Neural cell (in vitro differentiated cells): ENCODE measurements around the gene KLHL42. TPM values are rescaled to one million over a fixed set of nuclear protein-coding genes. Genes with fewer than 3 reads are reported as not detected.

Experiments
- H2AFZ ChIP-seq: fragments of 200-600, 300-800 bp; sonication (generic), shearing (Covaris generic); 2 replicates; pipeline ENCODE4 v1.6.0; 2014; ENCODE audit warnings: low read depth, mild to moderate bottlenecking, antibody characterized with exemption, low read length, moderate library complexity
- H3F3A ChIP-seq: fragments of 200-600 bp; shearing (Covaris generic); 2 replicates; pipeline ENCODE4 v1.6.1; 2016; ENCODE audit warnings: mild to moderate bottlenecking, moderate library complexity, mixed read lengths, antibody characterized with exemption, low read length; ENCODE audit not compliant: insufficient read depth, poor library complexity, severe bottlenecking
- H3K27ac ChIP-seq: fragments of 200-600, 300-800 bp; sonication (generic), shearing (Covaris generic); 2 replicates; pipeline ENCODE4 v1.5.1; 2014; ENCODE audit warnings: mild to moderate bottlenecking, low read length, moderate library complexity
- H3K27me3 ChIP-seq: fragments of 300-800, 200-600 bp; sonication (generic), shearing (Covaris generic); 2 replicates; pipeline ENCODE4 v1.6.0; 2014; ENCODE audit warnings: mild to moderate bottlenecking, low read depth, low read length, moderate library complexity; ENCODE audit not compliant: insufficient read depth
- H3K36me3 ChIP-seq: fragments of 300-800, 200-600 bp; sonication (generic), shearing (Covaris generic); 2 replicates; pipeline ENCODE4 v1.5.1; 2014; ENCODE audit warnings: mild to moderate bottlenecking, antibody characterized with exemption, low read length, moderate library complexity; ENCODE audit not compliant: insufficient read depth
- H3K4me2 ChIP-seq: fragments of 300-800, 200-600 bp; sonication (generic), shearing (Covaris generic); 2 replicates; pipeline ENCODE4 v1.6.0; 2014; ENCODE audit warnings: mild to moderate bottlenecking, low read length
- H3K4me3 ChIP-seq: fragments of 300-800, 200-600 bp; sonication (generic), shearing (Covaris generic); 2 replicates; pipeline ENCODE4 v1.5.1; 2014; ENCODE audit warnings: mild to moderate bottlenecking, low read length, moderate library complexity
- H3K79me2 ChIP-seq: fragments of 200-600 bp; shearing (Covaris generic); replicated peaks from 2 replicates; pipeline ENCODE4 v1.6.0; 2014; ENCODE audit warnings: mild to moderate bottlenecking, low read length, moderate library complexity; ENCODE audit not compliant: insufficient read depth
- H3K9ac ChIP-seq: fragments of 300-800, 200-600 bp; sonication (generic), shearing (Covaris generic); 2 replicates; pipeline ENCODE4 v1.6.1; 2016; ENCODE audit warnings: mild to moderate bottlenecking, low read length, mixed read lengths
- H3K9me2 ChIP-seq: fragments of 200-600 bp; shearing (Covaris generic); 2 replicates; pipeline ENCODE4 v1.6.1; 2016; ENCODE audit warnings: mild to moderate bottlenecking, low read length, mixed read lengths; ENCODE audit not compliant: insufficient read depth
- H3K9me3 ChIP-seq: fragments of 200-600, 300-800 bp; sonication (generic), shearing (Covaris generic); 2 replicates; pipeline ENCODE4 v1.6.1; 2016; ENCODE audit warnings: mild to moderate bottlenecking, mixed run types, low read length, moderate library complexity, mixed read lengths
- H4K20me1 ChIP-seq: fragments of 200-600 bp; shearing (Covaris generic); 2 replicates; pipeline ENCODE4 v1.6.1; 2016; ENCODE audit warnings: mild to moderate bottlenecking, mixed run types; ENCODE audit not compliant: insufficient read depth
- CTCF ChIP-seq: fragments of 450-650 bp; IDR thresholded peaks from 2 replicates; pipeline ENCODE4 v1.5.1; 2014; ENCODE audit warnings: antibody characterized with exemption, mild to moderate bottlenecking, moderate library complexity; ENCODE audit not compliant: poor library complexity, severe bottlenecking
- EP300 ChIP-seq: fragments of 450-650 bp; conservative IDR thresholded peaks from 2 replicates; pipeline ENCODE4 v1.6.1; 2014; ENCODE audit warnings: antibody characterized with exemption, mild to moderate bottlenecking, moderate library complexity; ENCODE audit not compliant: poor library complexity, severe bottlenecking
- EZH2 ChIP-seq: fragments of 200-600, 300-800 bp; shearing (Covaris generic), sonication (generic); IDR thresholded peaks from 2 replicates; pipeline ENCODE4 v1.6.1; 2014; ENCODE audit warnings: antibody characterized with exemption, low read length, borderline replicate concordance, mild to moderate bottlenecking; ENCODE audit not compliant: insufficient read depth, poor library complexity, severe bottlenecking
- MXI1 ChIP-seq: fragments of 450-650 bp; conservative IDR thresholded peaks from 2 replicates; pipeline ENCODE4 v1.6.1; 2014; ENCODE audit warnings: antibody characterized with exemption, mild to moderate bottlenecking; ENCODE audit not compliant: poor library complexity, severe bottlenecking
- POLR2AphosphoS5 ChIP-seq: IDR thresholded peaks from 2 replicates; pipeline ENCODE4 v1.6.1; 2012
- RAD21 ChIP-seq: fragments of 450-650 bp; conservative IDR thresholded peaks from 2 replicates; pipeline ENCODE4 v1.6.1; 2014; ENCODE audit warnings: antibody characterized with exemption, mild to moderate bottlenecking, moderate library complexity
- SMC3 ChIP-seq: fragments of 450-650 bp; conservative IDR thresholded peaks from 2 replicates; pipeline ENCODE4 v1.6.1; 2014; ENCODE audit warnings: antibody characterized with exemption, mild to moderate bottlenecking, moderate library complexity; ENCODE audit not compliant: poor library complexity
- TAF1 ChIP-seq: IDR thresholded peaks from 2 replicates; pipeline ENCODE4 v1.6.1; 2012; ENCODE audit warnings: low read depth
- polyA plus RNA-seq: library from polyadenylated mRNA; depleted of rRNA; stranded (reverse); fragments of >200 nt; gene quantifications from 2 replicates; pipeline ENCODE4 v1.2.3, GENCODE V29; 2014
- TF ChIP-seq, protein P1 (sequence below): IDR thresholded peaks from 2 replicates; pipeline ENCODE4 v1.6.1; 2012; ENCODE audit warnings: borderline replicate concordance

Gene KLHL42
- polyA plus RNA-seq, 1 donor from 2014 or later: 52.2 TPM

DNA sequence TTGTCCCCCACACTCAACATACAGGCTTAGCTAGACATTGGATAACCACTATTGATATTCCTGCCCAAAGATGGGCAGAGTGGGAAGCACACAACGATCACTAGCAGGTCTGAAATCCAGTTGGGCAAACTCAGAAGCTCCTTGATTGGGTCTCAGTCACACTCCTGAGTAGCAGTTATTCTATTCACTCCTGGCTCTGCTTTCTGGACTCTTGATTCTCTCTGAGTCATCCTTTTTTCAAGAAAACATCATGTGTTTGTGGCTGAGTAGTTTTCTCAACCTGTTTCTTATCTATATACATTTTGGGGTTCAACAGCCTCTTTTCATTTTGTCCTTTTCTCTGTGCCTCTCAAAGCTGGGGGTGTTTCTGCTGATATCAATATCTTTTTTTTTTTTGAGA, 46.0 kb downstream of the KLHL42 start:
- H3F3A ChIP-seq: no peaks in the 10 kb centered on the region

GRCh38 chr12:27828196-27828595, 48.2 kb downstream of the KLHL42 start:
- no peak overlapping the region for H3K27ac ChIP-seq
- no peak overlapping the region for H3K4me3 ChIP-seq
- H3K36me3 ChIP-seq: no peaks in the 10 kb centered on the region
- H3K9me3 ChIP-seq: no peaks in the 10 kb centered on the region
- no peaks in the 10 kb centered on the region for H3K27me3 ChIP-seq
- H3K4me2 ChIP-seq: no peak overlapping the region
- no peaks in the 10 kb centered on the region for H4K20me1 ChIP-seq
- H3K9me2 ChIP-seq: no peaks in the 10 kb centered on the region
- TF ChIP-seq POLR2AphosphoS5 (no peak), CTCF (no peak), TAF1 (no peak), SMC3 (no peak), EZH2 (no peak), EP300 (no peak), RAD21 (no peak), MXI1 (no peak)
- TF ChIP-seq, protein P1, sequence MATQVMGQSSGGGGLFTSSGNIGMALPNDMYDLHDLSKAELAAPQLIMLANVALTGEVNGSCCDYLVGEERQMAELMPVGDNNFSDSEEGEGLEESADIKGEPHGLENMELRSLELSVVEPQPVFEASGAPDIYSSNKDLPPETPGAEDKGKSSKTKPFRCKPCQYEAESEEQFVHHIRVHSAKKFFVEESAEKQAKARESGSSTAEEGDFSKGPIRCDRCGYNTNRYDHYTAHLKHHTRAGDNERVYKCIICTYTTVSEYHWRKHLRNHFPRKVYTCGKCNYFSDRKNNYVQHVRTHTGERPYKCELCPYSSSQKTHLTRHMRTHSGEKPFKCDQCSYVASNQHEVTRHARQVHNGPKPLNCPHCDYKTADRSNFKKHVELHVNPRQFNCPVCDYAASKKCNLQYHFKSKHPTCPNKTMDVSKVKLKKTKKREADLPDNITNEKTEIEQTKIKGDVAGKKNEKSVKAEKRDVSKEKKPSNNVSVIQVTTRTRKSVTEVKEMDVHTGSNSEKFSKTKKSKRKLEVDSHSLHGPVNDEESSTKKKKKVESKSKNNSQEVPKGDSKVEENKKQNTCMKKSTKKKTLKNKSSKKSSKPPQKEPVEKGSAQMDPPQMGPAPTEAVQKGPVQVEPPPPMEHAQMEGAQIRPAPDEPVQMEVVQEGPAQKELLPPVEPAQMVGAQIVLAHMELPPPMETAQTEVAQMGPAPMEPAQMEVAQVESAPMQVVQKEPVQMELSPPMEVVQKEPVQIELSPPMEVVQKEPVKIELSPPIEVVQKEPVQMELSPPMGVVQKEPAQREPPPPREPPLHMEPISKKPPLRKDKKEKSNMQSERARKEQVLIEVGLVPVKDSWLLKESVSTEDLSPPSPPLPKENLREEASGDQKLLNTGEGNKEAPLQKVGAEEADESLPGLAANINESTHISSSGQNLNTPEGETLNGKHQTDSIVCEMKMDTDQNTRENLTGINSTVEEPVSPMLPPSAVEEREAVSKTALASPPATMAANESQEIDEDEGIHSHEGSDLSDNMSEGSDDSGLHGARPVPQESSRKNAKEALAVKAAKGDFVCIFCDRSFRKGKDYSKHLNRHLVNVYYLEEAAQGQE: no peak
- no peak overlapping the region for H2AFZ ChIP-seq
- H3K9ac ChIP-seq: no peak overlapping the region
- no peaks in the 10 kb centered on the region for H3K79me2 ChIP-seq
- H3F3A ChIP-seq: no peaks in the 10 kb centered on the region

More for the DNA sequence above, 46.0 kb downstream of the KLHL42 start:
- H2AFZ ChIP-seq: no peak overlapping the region
- no peaks in the 10 kb centered on the region for H3K27me3 ChIP-seq
- H3K9me2 ChIP-seq: no peaks in the 10 kb centered on the region
- no peak for TF ChIP-seq CTCF
- no peak for TF ChIP-seq POLR2AphosphoS5
- no peak for TF ChIP-seq RAD21
- no peak for TF ChIP-seq TAF1
- TF ChIP-seq SMC3: no peak
- TF ChIP-seq EZH2: no peak
- no peak overlapping the region for H3K9ac ChIP-seq
- no peaks in the 10 kb centered on the region for H3K36me3 ChIP-seq
- H3K9me3 ChIP-seq: no peaks in the 10 kb centered on the region
- H3K4me3 ChIP-seq: no peak overlapping the region
- no peaks in the 10 kb centered on the region for H4K20me1 ChIP-seq
- no peak overlapping the region for H3K4me2 ChIP-seq
- no peak overlapping the region for H3K27ac ChIP-seq
- no peaks in the 10 kb centered on the region for H3K79me2 ChIP-seq
